ENCODE data around the gene GSC2.

GSC2 gene

GRCh38 chr22:19107730-19108074 lies 42.4 kb downstream of the GSC2 start:
- Histone ChIP-seq H3K9ac (ENCODE audit: low read length) (no peak overlapping the region), H3K36me3 (ENCODE audit: control insufficient read depth, low read depth, low read length) (no peaks in the 10 kb centered on the region), H3K4me3 (ENCODE audit: low read length) (no peak overlapping the region), H3K9me3 (ENCODE audit: control insufficient read depth, low read depth, low read length) (no peaks in the 10 kb centered on the region), H3K27ac (ENCODE audit: low read length) (no peak overlapping the region), H3K27me3 (ENCODE audit: control insufficient read depth, insufficient read depth, low read length) (no peaks in the 10 kb centered on the region), H3K4me1 (ENCODE audit: control insufficient read depth, low read depth, low read length) (peaks cover 20% of the 10 kb centered on the region)

- no peak overlapping the region for H3K4me3 ChIP-seq (ENCODE audit: low read length)
- no peaks in the 10 kb centered on the region for H3K36me3 ChIP-seq (ENCODE audit: control insufficient read depth, low read depth, low read length)
- H3K27ac ChIP-seq (ENCODE audit: low read length) = no peak overlapping the region
- H3K9ac ChIP-seq (ENCODE audit: low read length) = no peak overlapping the region
- peaks cover 20% of the 10 kb centered on the region for H3K4me1 ChIP-seq (ENCODE audit: control insufficient read depth, low read depth, low read length)
- H3K9me3 ChIP-seq (ENCODE audit: control insufficient read depth, low read depth, low read length) = no peaks in the 10 kb centered on the region
- H3K27me3 ChIP-seq (ENCODE audit: control insufficient read depth, insufficient read depth, low read length) = no peaks in the 10 kb centered on the region
Measured at GRCh38 chr22:19106886-19107729, 43.0 kb downstream of the GSC2 start.

- H3K4me3 ChIP-seq (ENCODE audit: low read length) = no peak overlapping the region
Measured at GRCh38 chr22:19105867-19106802, 44.0 kb downstream of the GSC2 start.

GRCh38 chr22:19105456-19105855 lies 44.6 kb downstream of the GSC2 start:
- H3K27ac ChIP-seq (ENCODE audit: low read length) = no peak overlapping the region
- H3K4me1 ChIP-seq (ENCODE audit: control insufficient read depth, low read depth, low read length) = peaks cover 9% of the 10 kb centered on the region
- H3K9ac ChIP-seq (ENCODE audit: low read length) = no peak overlapping the region
- H3K27me3 ChIP-seq (ENCODE audit: control insufficient read depth, insufficient read depth, low read length) = no peaks in the 10 kb centered on the region
- H3K4me3 ChIP-seq (ENCODE audit: low read length) = no peak overlapping the region
- H3K9me3 ChIP-seq (ENCODE audit: control insufficient read depth, low read depth, low read length) = no peaks in the 10 kb centered on the region
- no peaks in the 10 kb centered on the region for H3K36me3 ChIP-seq (ENCODE audit: control insufficient read depth, low read depth, low read length)

More at GRCh38 chr22:19105867-19106802, 44.0 kb downstream of the GSC2 start:
- no peak overlapping the region for H3K27ac ChIP-seq (ENCODE audit: low read length)
- H3K4me1 ChIP-seq (ENCODE audit: control insufficient read depth, low read depth, low read length) = peaks cover 16% of the 10 kb centered on the region
- H3K36me3 ChIP-seq (ENCODE audit: control insufficient read depth, low read depth, low read length) = no peaks in the 10 kb centered on the region
- H3K9ac ChIP-seq (ENCODE audit: low read length) = no peak overlapping the region
- no peaks in the 10 kb centered on the region for H3K9me3 ChIP-seq (ENCODE audit: control insufficient read depth, low read depth, low read length)
- no peaks in the 10 kb centered on the region for H3K27me3 ChIP-seq (ENCODE audit: control insufficient read depth, insufficient read depth, low read length)

- Histone ChIP-seq H3K9me3 (ENCODE audit: control insufficient read depth, low read depth, low read length) (no peaks in the 10 kb centered on the region), H3K9ac (ENCODE audit: low read length) (no peak overlapping the region), H3K27ac (ENCODE audit: low read length) (no peak overlapping the region), H3K36me3 (ENCODE audit: control insufficient read depth, low read depth, low read length) (no peaks in the 10 kb centered on the region), H3K4me3 (ENCODE audit: low read length) (no peak overlapping the region), H3K4me1 (ENCODE audit: control insufficient read depth, low read depth, low read length) (no peaks in the 10 kb centered on the region), H3K27me3 (ENCODE audit: control insufficient read depth, insufficient read depth, low read length) (no peaks in the 10 kb centered on the region)
Measured at GRCh38 chr22:19103880-19104821, 45.9 kb downstream of the GSC2 start.

GRCh38 chr22:19098157-19098556 lies 51.9 kb downstream of the GSC2 start:
- Histone ChIP-seq H3K27ac (ENCODE audit: low read length) (no peak overlapping the region), H3K9me3 (ENCODE audit: control insufficient read depth, low read depth, low read length) (no peaks in the 10 kb centered on the region), H3K9ac (ENCODE audit: low read length) (no peak overlapping the region), H3K4me3 (ENCODE audit: low read length) (no peak overlapping the region), H3K27me3 (ENCODE audit: control insufficient read depth, insufficient read depth, low read length) (no peaks in the 10 kb centered on the region), H3K4me1 (ENCODE audit: control insufficient read depth, low read depth, low read length) (no peaks in the 10 kb centered on the region), H3K36me3 (ENCODE audit: control insufficient read depth, low read depth, low read length) (no peaks in the 10 kb centered on the region)

GRCh38 chr22:19097518-19097917 lies 52.6 kb downstream of the GSC2 start:
- Histone ChIP-seq H3K36me3 (ENCODE audit: control insufficient read depth, low read depth, low read length) (no peaks in the 10 kb centered on the region), H3K9ac (ENCODE audit: low read length) (no peak overlapping the region), H3K9me3 (ENCODE audit: control insufficient read depth, low read depth, low read length) (no peaks in the 10 kb centered on the region), H3K27ac (ENCODE audit: low read length) (no peak overlapping the region), H3K4me1 (ENCODE audit: control insufficient read depth, low read depth, low read length) (no peaks in the 10 kb centered on the region), H3K27me3 (ENCODE audit: control insufficient read depth, insufficient read depth, low read length) (no peaks in the 10 kb centered on the region), H3K4me3 (ENCODE audit: low read length) (no peak overlapping the region)

Measured in iPS-18a (cell line).